IMR-90 (cell line): ENCODE data around the gene PDF. TPM values are rescaled to one million over a fixed set of nuclear protein-coding genes. Genes with fewer than 3 reads are reported as not detected.

Experiments used
- ATAC-seq: fragments of 200-7000 bp; cut with Tn5 transposase; 2 replicates; pipeline ENCODE4 v1.9.1; 2020; ENCODE audit warnings: low read depth, mild to moderate bottlenecking, moderate library complexity
- BruUV-seq: library from RNA; stranded (reverse); fragments of 400-500 nt; replicated peaks from 2 replicates; lab custom pipeline; 2021; lab: Mats Ljungman, UMichigan
- CTCF ChIA-PET: fragments of 300-600 bp; formaldehyde crosslinking; extraction: SDS; loops from one replicate; lab custom pipeline; 2021; ENCODE audit warnings: antibody characterized with exemption; lab: Yijun Ruan, JAX
- POLR2A ChIA-PET: fragments of 300-600 bp; sonication (Branson Sonifier 250); formaldehyde crosslinking; loops from one replicate; lab custom pipeline; 2022; ENCODE audit warnings: antibody characterized with exemption; ENCODE audit not compliant: unreplicated experiment; lab: Charles Lee
- DNase-seq: peaks from one replicate; pipeline ENCODE4 v3.0.0; 2013
- H2AFZ ChIP-seq: replicated peaks from 2 replicates; pipeline ENCODE3; 2013; ENCODE audit warnings: low read length, mild to moderate bottlenecking; ENCODE audit not compliant: poor library complexity
- H2AK5ac ChIP-seq: 2 replicates; pipeline ENCODE4 v1.6.1; 2013; ENCODE audit warnings: low read depth, low read length, inconsistent platforms
- H2AK9ac ChIP-seq: replicated peaks from 2 replicates; pipeline ENCODE3; 2013; ENCODE audit warnings: mild to moderate bottlenecking, low read depth, low read length, moderate library complexity; ENCODE audit not compliant: poor library complexity
- H2BK120ac ChIP-seq: 2 replicates; pipeline ENCODE4 v1.6.1; 2013; ENCODE audit warnings: low read depth, low read length, inconsistent platforms
- H2BK15ac ChIP-seq: 3 replicates; pipeline ENCODE4 v1.6.1; 2013; ENCODE audit warnings: low read depth, low read length, inconsistent platforms
- H2BK20ac ChIP-seq: 2 replicates; pipeline ENCODE4 v1.6.1; 2013; ENCODE audit warnings: low read depth, mild to moderate bottlenecking, inconsistent platforms, low read length, moderate library complexity
- H2BK5ac ChIP-seq: 2 replicates; pipeline ENCODE4 v1.6.1; 2013; ENCODE audit warnings: mild to moderate bottlenecking, low read depth, low read length, inconsistent platforms; ENCODE audit not compliant: poor library complexity, severe bottlenecking
- H3K14ac ChIP-seq: replicated peaks from 2 replicates; pipeline ENCODE4 v1.6.1; 2013; ENCODE audit warnings: low read depth, low read length, inconsistent platforms
- H3K18ac ChIP-seq: 2 replicates; pipeline ENCODE4 v1.6.1; 2013; ENCODE audit warnings: low read depth, low read length, control low read depth
- H3K23ac ChIP-seq: 2 replicates; pipeline ENCODE4 v1.6.1; 2013; ENCODE audit warnings: low read depth, low read length, inconsistent platforms
- H3K27ac ChIP-seq: 2 replicates; pipeline ENCODE4 v1.5.1; 2013; ENCODE audit warnings: mild to moderate bottlenecking, control low read depth, low read length; ENCODE audit not compliant: insufficient read depth
- H3K27me3 ChIP-seq: 2 replicates; pipeline ENCODE4 v1.6.1; 2013; ENCODE audit warnings: low read length; ENCODE audit not compliant: control insufficient read depth, insufficient read depth
- H3K36me3 ChIP-seq: 2 replicates; pipeline ENCODE4 v1.6.1; 2013; ENCODE audit warnings: low read length, mixed read lengths; ENCODE audit not compliant: control insufficient read depth, insufficient read depth
- H3K4ac ChIP-seq: 2 replicates; pipeline ENCODE4 v1.6.1; 2013; ENCODE audit warnings: low read depth, low read length, inconsistent platforms
- H3K4me1 ChIP-seq: 2 replicates; pipeline ENCODE4 v1.6.1; 2013; ENCODE audit warnings: low read length, mixed read lengths; ENCODE audit not compliant: control insufficient read depth, insufficient read depth
- H3K4me2 ChIP-seq: 2 replicates; pipeline ENCODE4 v1.6.1; 2013; ENCODE audit warnings: low read depth, mild to moderate bottlenecking, control low read depth, low read length, moderate library complexity
- H3K4me3 ChIP-seq: 2 replicates; pipeline ENCODE4 v1.5.1; 2013; ENCODE audit warnings: low read depth, mild to moderate bottlenecking, control low read depth, low read length, moderate library complexity; ENCODE audit not compliant: insufficient read depth
- H3K56ac ChIP-seq: 2 replicates; pipeline ENCODE4 v1.6.1; 2013; ENCODE audit warnings: low read length, inconsistent platforms; ENCODE audit not compliant: insufficient read depth; ENCODE audit errors: extremely low read depth
- H3K79me1 ChIP-seq, 2 experiments: 2 replicates each; pipeline ENCODE4 v1.6.1; 2013; ENCODE audit warnings: low read length in 2 of 2, inconsistent platforms in 1 of 2, low read depth in 1 of 2
- H3K9ac ChIP-seq: 2 replicates; pipeline ENCODE4 v1.6.1; 2013; ENCODE audit warnings: low read depth, low read length, control low read depth
- H3K9me1 ChIP-seq: 2 replicates; pipeline ENCODE4 v1.6.1; 2013; ENCODE audit warnings: low read length, inconsistent platforms; ENCODE audit not compliant: insufficient read depth
- H3K9me3 ChIP-seq: 2 replicates; pipeline ENCODE4 v1.6.1; 2013; ENCODE audit warnings: low read length; ENCODE audit not compliant: control insufficient read depth, insufficient read depth
- H4K20me1 ChIP-seq: 2 replicates; pipeline ENCODE4 v1.6.1; 2013; ENCODE audit warnings: low read length, inconsistent platforms; ENCODE audit not compliant: insufficient read depth
- H4K5ac ChIP-seq: 2 replicates; pipeline ENCODE4 v1.6.1; 2013; ENCODE audit warnings: mild to moderate bottlenecking, low read depth, low read length, control low read depth
- H4K8ac ChIP-seq, 2 experiments: 2 replicates each; pipeline ENCODE4 v1.6.1; 2013; ENCODE audit warnings: low read depth in 2 of 2, low read length in 2 of 2, control low read depth in 1 of 2, inconsistent platforms in 1 of 2
- H4K91ac ChIP-seq: 2 replicates; pipeline ENCODE4 v1.6.1; 2013; ENCODE audit warnings: low read depth, low read length, inconsistent platforms; ENCODE audit not compliant: insufficient read depth
- BHLHE40 ChIP-seq: fragments of 150-350 bp; IDR thresholded peaks from 2 replicates; pipeline ENCODE4 v1.6.1; 2016; ENCODE audit warnings: mild to moderate bottlenecking, low read depth, low read length
- WGBS, 2 experiments: methylation state at CpG; one replicate each; pipeline versions ENCODE4 v1.1.5 to v1.1.7; 2013; ENCODE audit warnings: missing lambda C conversion rate in 2 of 2; ENCODE audit not compliant: insufficient read length in 1 of 2; ENCODE audit errors: extremely low coverage in 2 of 2; 5-methylcytosine and 5-hydroxymethylcytosine counted together
- dilution Hi-C: fragments of 300-500 bp; cut with HindIII; formaldehyde crosslinking; loops from one replicate; pipeline ENCODE4 v1.14.3; 2018; ENCODE audit warnings: low sequenced_read_pairs; ENCODE audit not compliant: unreplicated experiment
- in situ Hi-C: fragments of 300-500 bp; cut with MboI; formaldehyde crosslinking; loops from 3 replicates; pipeline ENCODE4 v1.14.3; 2019; ENCODE audit warnings: low sequenced_read_pairs, inconsistent platforms, mixed read lengths
- intact Hi-C: fragments of 100-400 bp; cut with micrococcal nuclease; formaldehyde crosslinking; loops from 2 replicates; pipeline ENCODE4 v1.10.0; 2022
- polyA plus RNA-seq, 3 experiments: library from polyadenylated mRNA; depleted of rRNA; stranded (reverse); fragments of >200 nt; gene quantifications; 2 replicates each; pipeline ENCODE4 v1.2.3, GENCODE V29; 2012; ENCODE audit warnings: low replicate concordance in 1 of 3
- total RNA-seq: library from RNA; depleted of rRNA; stranded (reverse); fragments of >200 nt; gene quantifications from 2 replicates; pipeline ENCODE4 v1.2.3, GENCODE V29; 2012

Gene PDF
- total and polyA plus RNA-seq, 2 of the 4 experiments (the other 2 are of a cell fraction), result 4.5 to 6.4 TPM

DNA sequence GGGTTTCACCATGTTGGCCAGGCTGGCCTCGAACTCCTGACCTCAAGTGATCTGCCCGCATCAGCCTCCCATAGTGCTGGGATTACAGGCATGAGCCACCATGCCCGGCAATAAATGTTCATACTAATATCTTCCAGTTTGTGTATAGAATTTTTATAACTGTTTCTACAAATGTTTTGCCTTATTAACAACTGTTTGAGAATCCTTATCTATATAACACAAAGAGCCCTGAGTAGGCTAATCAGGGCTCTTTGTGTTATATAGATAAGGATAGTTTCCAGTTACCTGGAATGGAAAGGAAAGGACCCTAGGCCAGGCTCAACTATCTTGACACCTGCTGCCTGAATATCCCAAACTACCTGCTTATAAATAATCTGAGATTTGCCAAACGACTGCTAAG lies 38.5 kb upstream of the PDF start:
- Histone ChIP-seq H3K9me3 (no peaks in the 10 kb centered on the region), H3K36me3 (peaks cover 47% of the 10 kb centered on the region)
- intact Hi-C loops, result no loop called here

More for the DNA sequence above, 38.5 kb upstream of the PDF start:
- H3K23ac ChIP-seq, result no peak overlapping the region
- H3K4me2 ChIP-seq, result no peak overlapping the region
- no peak overlapping the region for H2AK9ac ChIP-seq
- H4K91ac ChIP-seq, result no peak overlapping the region
- no peak overlapping the region for H3K56ac ChIP-seq
- H3K27me3 ChIP-seq, result no peaks in the 10 kb centered on the region
- WGBS, 2 experiments, result no CpG with 5 or more reads among the region's 4 CpGs
- ChIA-PET CTCF (no interaction called here), POLR2A (no interaction called here)
- no peak overlapping the region for H4K8ac ChIP-seq
- peaks cover 9% of the 10 kb centered on the region; the same call in 1 of the 2 replicates for H3K9me1 ChIP-seq
- H2AK5ac ChIP-seq, result no peak overlapping the region
- H3K4me1 ChIP-seq, result no peaks in the 10 kb centered on the region; the same call in 1 of the 2 replicates
- no peak for TF ChIP-seq BHLHE40
- BruUV-seq, result no TSS peak
- H2BK120ac ChIP-seq, result no peak overlapping the region
- ATAC-seq, result no peak
- H2BK5ac ChIP-seq, result no peak overlapping the region
- no peak overlapping the region for H2BK20ac ChIP-seq
- H3K79me1 ChIP-seq, result peaks cover 37 to 55% of the 10 kb centered on the region in 2 experiments
- no peak overlapping the region for H2AFZ ChIP-seq
- no peak overlapping the region for H3K14ac ChIP-seq
- no peak overlapping the region for H3K18ac ChIP-seq
- in situ Hi-C loops (no loop called here), dilution Hi-C loops (no loop called here)
- no peak overlapping the region for H3K9ac ChIP-seq
- no peak overlapping the region for H4K5ac ChIP-seq
- H2BK15ac ChIP-seq, result no peak overlapping the region
- DNase-seq, result no peak
- no peak overlapping the region for H3K4me3 ChIP-seq
- no peak overlapping the region for H3K27ac ChIP-seq
- no peak overlapping the region for H3K4ac ChIP-seq
- H4K20me1 ChIP-seq, result 0 out of 2 replicates have a peak, but pooled peaks cover 5% of the 10 kb centered on the region
